ENCODE results near the gene ARV1. TPM values are rescaled to one million over a fixed set of nuclear protein-coding genes. Genes with fewer than 3 reads are reported as not detected.

The ARV1 gene
- total RNA-seq, 1 experiment from 2014 or later = 4.0 TPM

- CTCF ChIA-PET = no interaction called here
Observed at GRCh38 chr1:230966358-230966873, 12.5 kb upstream of the ARV1 start.

DNA sequence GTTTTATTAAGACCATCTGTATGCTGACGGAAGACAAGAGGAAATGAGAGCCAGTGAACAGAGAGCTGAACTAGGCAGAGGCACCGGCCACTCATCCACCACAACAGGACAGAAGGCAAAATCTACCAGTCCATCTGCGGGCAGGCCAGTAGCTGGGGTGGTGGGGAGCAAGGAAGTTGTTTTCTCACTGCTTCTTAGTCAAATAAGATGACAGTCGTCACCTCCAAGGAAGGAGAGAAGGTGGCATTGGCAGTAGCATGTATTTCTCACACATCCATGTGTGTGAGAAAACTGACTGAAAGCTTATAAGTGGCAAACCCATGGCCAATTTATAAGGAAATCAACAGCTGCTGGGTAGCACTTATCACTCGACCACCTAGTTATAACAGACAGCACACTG, 8.5 kb upstream of the ARV1 start:
- ChIA-PET CTCF (no interaction called here), POLR2A (no interaction called here), RAD21 (ENCODE audit: low non-redundant PET in 1 of 2, low total read pairs in 2 of 2, uncharacterized antibody in 2 of 2, unreplicated experiment in 2 of 2) (no interaction called here)
- TF ChIP-seq ELF1 (IDR thresholded peaks at IDR 0.05; ENCODE audit: borderline replicate concordance, low read depth) (no peak), POLR2A (IDR thresholded peaks at IDR 0.05; ENCODE audit: borderline replicate concordance, extremely low read depth, insufficient read depth, insufficient read length) (no peak), CEBPB (IDR thresholded peaks at IDR 0.05; ENCODE audit: low read depth) (no peak), EZH2 (IDR thresholded peaks at IDR 0.05) (no peak), ZBTB33 (IDR thresholded peaks at IDR 0.05; ENCODE audit: extremely low read depth, insufficient replicate concordance, low read length) (no peak), SP1 (IDR thresholded peaks at IDR 0.05; ENCODE audit: low read depth) (no peak), SIN3A (IDR thresholded peaks at IDR 0.05; ENCODE audit: low read depth) (no peak), CBX3 (IDR thresholded peaks at IDR 0.05; ENCODE audit: low read depth) (no peak), EZH2phosphoT487 (IDR thresholded peaks at IDR 0.05; ENCODE audit: borderline replicate concordance) (no peak), ATF3 (IDR thresholded peaks at IDR 0.05) (no peak), SRF (IDR thresholded peaks at IDR 0.05; ENCODE audit: low read depth) (no peak), YY1 (IDR thresholded peaks at IDR 0.05; ENCODE audit: extremely low read depth, insufficient replicate concordance, low read depth, low read length) (no peak)
- TF ChIP-seq, protein P1, sequence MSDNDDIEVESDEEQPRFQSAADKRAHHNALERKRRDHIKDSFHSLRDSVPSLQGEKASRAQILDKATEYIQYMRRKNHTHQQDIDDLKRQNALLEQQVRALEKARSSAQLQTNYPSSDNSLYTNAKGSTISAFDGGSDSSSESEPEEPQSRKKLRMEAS (IDR thresholded peaks at IDR 0.05) = no peak
- H3K79me2 ChIP-seq (ENCODE audit: insufficient read depth, low read length) = no peaks in the 10 kb centered on the region
- no peaks in the 10 kb centered on the region for H4K20me1 ChIP-seq (ENCODE audit: insufficient read depth)
- no peaks in the 10 kb centered on the region for H3K36me3 ChIP-seq (ENCODE audit: control insufficient read depth in 1 of 2, insufficient read depth in 2 of 2, low read length in 2 of 2)
- no peaks in the 10 kb centered on the region for H3K4me1 ChIP-seq (ENCODE audit: control insufficient read depth in 1 of 2, insufficient read depth in 2 of 2, low read length in 2 of 2)
- no peak overlapping the region for H2AFZ ChIP-seq (ENCODE audit: low read depth, low read length, poor library complexity, severe bottlenecking)
- ATAC-seq (no peak), DNase-seq (ENCODE audit: low read depth, low spot score) (no peak)
- no peak overlapping the region for H3K27ac ChIP-seq (ENCODE audit: low read depth, low read length)
- no peaks in the 10 kb centered on the region for H3K27me3 ChIP-seq (ENCODE audit: insufficient read depth, low read length)
- no peak overlapping the region for H3K4me3 ChIP-seq (replicated peaks in 1 of 2; ENCODE audit: low read depth in 1 of 2, low read length in 2 of 2)
- no peak overlapping the region for H3K9ac ChIP-seq (ENCODE audit: low read length)
- H3K4me2 ChIP-seq (ENCODE audit: low read length) = no peak overlapping the region
- H3K9me2 ChIP-seq (ENCODE audit: insufficient read depth) = no peaks in the 10 kb centered on the region
- intact Hi-C loops (cut with micrococcal nuclease) = no loop called here
- no TSS peak for BruUV-seq (replicated peaks)
- H3K9me3 ChIP-seq (ENCODE audit: control insufficient read depth in 1 of 2, insufficient read depth in 1 of 2, low read depth in 1 of 2, low read length in 2 of 2) = no peaks in the 10 kb centered on the region

More at GRCh38 chr1:230966358-230966873, 12.5 kb upstream of the ARV1 start:
- TF ChIP-seq FOSL1 (IDR thresholded peaks at IDR 0.05; ENCODE audit: low read depth) (no peak), CBX3 (IDR thresholded peaks at IDR 0.05; ENCODE audit: low read depth) (no peak), POLR2AphosphoS5 (IDR thresholded peaks at IDR 0.05; ENCODE audit: low read depth, low read length) (no peak)
- intact Hi-C loops (cut with micrococcal nuclease) = no loop called here
- Histone ChIP-seq H3K4me2 (ENCODE audit: low read length) (no peak overlapping the region), H3K9me3 (ENCODE audit: control insufficient read depth in 1 of 2, insufficient read depth in 1 of 2, low read depth in 1 of 2, low read length in 2 of 2) (no peaks in the 10 kb centered on the region), H3K4me3 (replicated peaks in 1 of 2; ENCODE audit: low read depth in 1 of 2, low read length in 2 of 2) (no peak overlapping the region), H3K27me3 (ENCODE audit: insufficient read depth, low read length) (no peaks in the 10 kb centered on the region), H3K79me2 (ENCODE audit: insufficient read depth, low read length) (no peaks in the 10 kb centered on the region), H2AFZ (ENCODE audit: low read depth, low read length, poor library complexity, severe bottlenecking) (no peak overlapping the region), H3K36me3 (ENCODE audit: control insufficient read depth in 1 of 2, insufficient read depth in 2 of 2, low read length in 2 of 2) (no peaks in the 10 kb centered on the region), H3K27ac (ENCODE audit: low read depth, low read length) (no peak overlapping the region), H3K4me1 (ENCODE audit: control insufficient read depth in 1 of 2, insufficient read depth in 2 of 2, low read length in 2 of 2) (no peaks in the 10 kb centered on the region), H3K9ac (ENCODE audit: low read length) (no peak overlapping the region), H3K9me2 (ENCODE audit: insufficient read depth) (no peaks in the 10 kb centered on the region), H4K20me1 (ENCODE audit: insufficient read depth) (no peaks in the 10 kb centered on the region)
- no peak for ATAC-seq
- BruUV-seq (replicated peaks) = no TSS peak
- RAD21 ChIA-PET (ENCODE audit: low non-redundant PET in 1 of 2, low total read pairs in 2 of 2, uncharacterized antibody in 2 of 2, unreplicated experiment in 2 of 2) = no interaction called here
- POLR2A ChIA-PET = no interaction called here
- no peak for DNase-seq (ENCODE audit: low read depth, low spot score)

Data from HCT116 (cell line).